ENCODE results near the gene WHAMM.

Gene WHAMM

DNA sequence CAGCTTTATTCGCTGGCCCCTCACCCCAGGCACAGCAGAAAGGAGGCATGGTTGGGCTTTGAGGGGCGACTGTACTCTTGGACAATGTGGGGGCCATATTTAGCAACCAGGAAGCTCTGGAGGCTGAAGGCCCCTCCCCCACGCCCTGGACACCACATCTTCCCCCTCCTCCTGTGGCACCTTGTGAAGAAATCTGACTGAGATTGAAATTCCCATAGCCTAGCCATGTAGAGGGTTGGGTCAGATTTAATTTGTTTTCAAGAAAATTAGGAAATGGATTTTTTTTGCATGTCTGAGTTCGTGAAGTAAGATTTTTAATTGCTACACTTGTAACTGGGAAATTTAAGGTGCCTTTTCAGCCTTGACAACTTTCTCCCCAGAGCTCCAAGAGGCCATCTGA lies 28.1 kb upstream of the WHAMM start:
- Histone ChIP-seq H3K4me2 (ENCODE audit: low read length) (no peak overlapping the region), H3K27me3 (ENCODE audit: control insufficient read depth, insufficient read depth, low read length) (no peaks in the 10 kb centered on the region), H3K4me3 (ENCODE audit: low read length) (no peak overlapping the region), H3K36me3 (ENCODE audit: insufficient read depth, low read length) (no peaks in the 10 kb centered on the region), H3K4me1 (ENCODE audit: control insufficient read depth, insufficient read depth, low read length) (no peaks in the 10 kb centered on the region), H3K9me3 (replicated peaks; ENCODE audit: low read length) (no peaks in the 10 kb centered on the region), H3K9ac (ENCODE audit: low read depth, low read length) (no peak overlapping the region)

DNA sequence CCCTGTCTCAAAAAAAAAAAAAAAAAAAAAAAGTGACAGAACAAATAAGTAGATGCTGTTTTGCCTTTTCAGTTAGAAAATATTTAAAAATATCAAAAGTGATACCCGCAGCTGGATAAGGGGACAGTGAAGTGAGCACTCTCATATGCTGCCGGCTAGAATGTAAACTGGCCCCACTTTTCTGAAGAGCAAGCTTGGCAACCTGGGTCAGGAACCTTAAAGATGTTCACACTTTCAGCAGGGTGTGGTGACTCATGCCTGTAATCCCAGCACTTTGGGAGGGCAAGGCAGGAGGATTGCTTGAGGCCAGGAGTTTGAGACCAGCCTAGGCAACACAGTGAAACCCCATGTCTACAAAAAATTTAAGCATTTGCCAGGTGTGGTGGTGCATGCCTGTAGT lies 20.9 kb upstream of the WHAMM start:
- no peaks in the 10 kb centered on the region for H3K9me3 ChIP-seq (replicated peaks; ENCODE audit: low read length)
- H3K36me3 ChIP-seq (ENCODE audit: insufficient read depth, low read length), result no peaks in the 10 kb centered on the region
- H3K4me1 ChIP-seq (ENCODE audit: control insufficient read depth, insufficient read depth, low read length), result no peaks in the 10 kb centered on the region
- no peak overlapping the region for H3K9ac ChIP-seq (ENCODE audit: low read depth, low read length)
- no peaks in the 10 kb centered on the region for H3K27me3 ChIP-seq (ENCODE audit: control insufficient read depth, insufficient read depth, low read length)
- no peak overlapping the region for H3K4me3 ChIP-seq (ENCODE audit: low read length)
- no peak overlapping the region for H3K4me2 ChIP-seq (ENCODE audit: low read length)

DNA sequence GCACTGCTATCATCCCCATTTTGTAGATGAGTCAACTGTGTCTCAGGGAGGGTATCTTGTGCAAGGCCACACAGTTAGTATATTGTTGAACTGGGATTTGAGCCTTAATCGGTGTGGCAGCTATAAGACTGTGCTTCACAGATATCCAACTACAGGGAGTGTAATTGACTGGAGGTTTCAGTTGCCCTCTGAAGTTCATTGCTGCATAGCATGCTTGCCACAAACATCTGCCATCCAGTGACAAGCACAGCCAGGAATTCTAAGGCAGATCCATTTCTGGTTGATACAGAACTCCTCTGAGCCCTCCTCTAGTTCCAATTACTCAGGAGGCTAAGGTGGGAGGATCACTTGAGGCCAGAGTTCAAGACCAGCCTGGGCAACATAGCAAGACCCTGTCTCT lies 19.9 kb upstream of the WHAMM start:
- Histone ChIP-seq H3K9ac (ENCODE audit: low read depth, low read length) (no peak overlapping the region), H3K4me2 (ENCODE audit: low read length) (no peak overlapping the region), H3K27me3 (ENCODE audit: control insufficient read depth, insufficient read depth, low read length) (no peaks in the 10 kb centered on the region), H3K4me3 (ENCODE audit: low read length) (no peak overlapping the region), H3K36me3 (ENCODE audit: insufficient read depth, low read length) (no peaks in the 10 kb centered on the region), H3K4me1 (ENCODE audit: control insufficient read depth, insufficient read depth, low read length) (no peaks in the 10 kb centered on the region), H3K9me3 (replicated peaks; ENCODE audit: low read length) (no peaks in the 10 kb centered on the region)

DNA sequence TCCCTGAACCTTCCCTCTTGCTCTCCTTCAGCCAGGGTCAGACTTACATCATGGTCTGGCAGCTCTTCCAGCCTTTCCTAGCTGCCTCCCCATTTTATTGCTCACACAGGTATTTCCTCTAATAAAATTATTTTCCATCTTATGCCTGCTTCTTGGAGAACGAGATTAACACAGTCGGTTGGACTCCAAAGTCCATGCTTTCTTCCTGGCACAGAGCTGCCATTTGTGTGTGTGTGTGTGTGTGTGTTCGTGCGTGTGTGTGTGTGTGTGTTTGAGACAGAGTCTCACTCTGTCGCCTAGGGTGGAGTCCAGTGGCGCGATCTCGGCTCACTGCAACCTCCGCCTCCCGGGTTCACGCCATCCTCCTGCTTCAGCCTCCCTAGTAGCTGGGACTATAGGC lies 19.1 kb upstream of the WHAMM start:
- Histone ChIP-seq H3K4me3 (ENCODE audit: low read length) (no peak overlapping the region), H3K27me3 (ENCODE audit: control insufficient read depth, insufficient read depth, low read length) (no peaks in the 10 kb centered on the region), H3K9me3 (replicated peaks; ENCODE audit: low read length) (no peaks in the 10 kb centered on the region), H3K36me3 (ENCODE audit: insufficient read depth, low read length) (no peaks in the 10 kb centered on the region), H3K4me1 (ENCODE audit: control insufficient read depth, insufficient read depth, low read length) (no peaks in the 10 kb centered on the region), H3K9ac (ENCODE audit: low read depth, low read length) (no peak overlapping the region), H3K4me2 (ENCODE audit: low read length) (no peak overlapping the region)

DNA sequence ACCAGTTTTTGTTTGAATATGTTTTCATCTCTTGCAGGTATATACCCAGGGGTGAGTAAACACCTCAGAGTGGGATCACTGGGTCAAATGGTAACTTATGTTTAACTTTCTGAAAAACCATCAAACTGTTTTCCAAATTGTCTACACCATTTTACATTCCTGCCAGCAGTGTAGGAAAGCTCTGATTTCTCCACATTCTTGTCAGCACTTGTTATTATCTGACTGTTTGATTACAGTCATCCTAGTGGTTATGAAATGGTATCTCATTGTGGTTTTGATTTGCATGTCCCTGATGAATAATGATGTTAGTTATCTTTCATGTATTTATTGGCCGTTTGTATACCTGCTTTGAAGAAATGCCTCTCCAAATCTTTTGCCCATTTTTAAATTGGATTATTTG lies 17.4 kb upstream of the WHAMM start:
- H3K4me1 ChIP-seq (ENCODE audit: control insufficient read depth, insufficient read depth, low read length), result no peaks in the 10 kb centered on the region
- H3K4me2 ChIP-seq (ENCODE audit: low read length), result no peak overlapping the region
- no peak overlapping the region for H3K9ac ChIP-seq (ENCODE audit: low read depth, low read length)
- no peaks in the 10 kb centered on the region for H3K36me3 ChIP-seq (ENCODE audit: insufficient read depth, low read length)
- no peaks in the 10 kb centered on the region for H3K27me3 ChIP-seq (ENCODE audit: control insufficient read depth, insufficient read depth, low read length)
- no peaks in the 10 kb centered on the region for H3K9me3 ChIP-seq (replicated peaks; ENCODE audit: low read length)
- no peak overlapping the region for H3K4me3 ChIP-seq (ENCODE audit: low read length)

DNA sequence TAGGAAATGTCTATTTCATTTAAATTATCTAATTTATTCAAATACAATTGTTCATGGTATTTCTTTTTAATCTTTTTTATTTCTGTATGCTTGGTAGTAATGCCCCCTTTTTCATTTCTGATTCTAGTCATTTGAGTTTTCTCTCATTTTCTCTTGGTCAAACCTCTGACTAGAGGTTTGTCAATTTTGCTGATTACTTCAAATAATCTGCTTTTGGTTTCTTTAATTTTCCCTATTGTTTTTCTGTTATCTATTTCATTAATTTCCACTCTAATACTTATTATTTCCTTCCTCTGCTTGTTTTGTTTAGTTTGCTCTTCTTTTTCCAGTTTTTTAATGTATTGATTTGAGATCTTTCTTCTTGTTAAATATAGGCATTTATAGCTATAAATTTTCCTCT lies 15.7 kb upstream of the WHAMM start:
- peaks cover 6% of the 10 kb centered on the region for H3K27me3 ChIP-seq (ENCODE audit: control insufficient read depth, insufficient read depth, low read length)
- H3K9ac ChIP-seq (ENCODE audit: low read depth, low read length), result no peak overlapping the region
- no peak overlapping the region for H3K4me2 ChIP-seq (ENCODE audit: low read length)
- no peaks in the 10 kb centered on the region for H3K9me3 ChIP-seq (replicated peaks; ENCODE audit: low read length)
- H3K36me3 ChIP-seq (ENCODE audit: insufficient read depth, low read length), result no peaks in the 10 kb centered on the region
- H3K4me1 ChIP-seq (ENCODE audit: control insufficient read depth, insufficient read depth, low read length), result no peaks in the 10 kb centered on the region
- no peak overlapping the region for H3K4me3 ChIP-seq (ENCODE audit: low read length)

DNA sequence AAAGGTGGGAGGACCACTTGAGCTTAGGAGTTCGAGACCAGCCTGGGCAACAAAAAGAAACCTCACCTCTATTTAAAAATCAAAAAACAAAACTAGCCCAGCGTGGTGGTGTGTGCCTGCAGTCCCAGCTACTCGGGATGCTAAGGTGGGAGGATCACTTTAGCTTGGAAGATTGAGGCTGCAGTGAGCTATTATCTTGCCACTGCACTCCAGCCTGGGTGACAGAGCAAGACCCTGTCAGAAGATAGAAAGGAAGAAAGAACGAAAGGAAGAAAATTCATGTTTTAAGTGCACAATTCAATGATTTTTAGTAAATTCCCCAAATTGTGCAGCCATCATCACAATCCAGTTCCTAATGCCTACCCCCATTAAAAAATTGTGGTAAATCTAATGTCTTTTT lies 11.3 kb upstream of the WHAMM start:
- Histone ChIP-seq H3K4me3 (ENCODE audit: low read length) (no peak overlapping the region), H3K27me3 (ENCODE audit: control insufficient read depth, insufficient read depth, low read length) (peaks cover 30% of the 10 kb centered on the region), H3K9ac (ENCODE audit: low read depth, low read length) (no peak overlapping the region), H3K9me3 (replicated peaks; ENCODE audit: low read length) (no peaks in the 10 kb centered on the region), H3K36me3 (ENCODE audit: insufficient read depth, low read length) (no peaks in the 10 kb centered on the region), H3K4me2 (ENCODE audit: low read length) (no peak overlapping the region), H3K4me1 (ENCODE audit: control insufficient read depth, insufficient read depth, low read length) (no peaks in the 10 kb centered on the region)

DNA sequence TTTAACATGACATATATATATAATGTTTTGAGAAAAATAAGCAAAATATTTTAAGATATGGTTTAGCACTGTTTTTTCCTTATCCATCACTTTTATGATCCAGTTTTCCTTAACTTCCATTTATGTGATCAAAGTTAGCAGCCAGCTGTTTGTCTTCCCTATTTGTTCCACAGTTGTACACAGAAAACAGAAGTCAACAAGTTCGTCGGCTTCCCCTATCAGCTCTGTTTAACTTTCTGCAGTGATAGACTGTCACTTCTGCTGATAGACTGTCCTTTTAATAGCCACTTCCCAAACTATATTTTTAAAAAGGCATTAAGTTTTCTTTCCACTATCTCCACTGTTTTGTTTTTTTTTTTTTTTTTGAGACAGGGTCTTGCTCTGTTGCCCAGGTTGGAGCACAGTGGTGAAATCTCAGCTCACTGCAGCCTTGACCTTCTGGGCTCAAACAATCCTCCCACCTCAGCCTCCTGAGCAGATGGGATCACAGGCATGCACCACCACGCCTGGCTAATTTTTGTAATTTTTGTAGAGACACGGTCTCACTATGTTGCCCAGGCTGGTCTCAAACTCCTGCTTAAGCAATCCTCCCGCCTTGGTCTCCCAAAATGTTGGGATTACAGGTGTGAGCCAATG lies 10.8 kb upstream of the WHAMM start:
- no peaks in the 10 kb centered on the region for H3K36me3 ChIP-seq (ENCODE audit: insufficient read depth, low read length)
- no peak overlapping the region for H3K4me3 ChIP-seq (ENCODE audit: low read length)
- H3K9ac ChIP-seq (ENCODE audit: low read depth, low read length), result no peak overlapping the region
- H3K9me3 ChIP-seq (replicated peaks; ENCODE audit: low read length), result no peaks in the 10 kb centered on the region
- H3K4me1 ChIP-seq (ENCODE audit: control insufficient read depth, insufficient read depth, low read length), result no peaks in the 10 kb centered on the region
- peaks cover 30% of the 10 kb centered on the region for H3K27me3 ChIP-seq (ENCODE audit: control insufficient read depth, insufficient read depth, low read length)
- no peak overlapping the region for H3K4me2 ChIP-seq (ENCODE audit: low read length)

DNA sequence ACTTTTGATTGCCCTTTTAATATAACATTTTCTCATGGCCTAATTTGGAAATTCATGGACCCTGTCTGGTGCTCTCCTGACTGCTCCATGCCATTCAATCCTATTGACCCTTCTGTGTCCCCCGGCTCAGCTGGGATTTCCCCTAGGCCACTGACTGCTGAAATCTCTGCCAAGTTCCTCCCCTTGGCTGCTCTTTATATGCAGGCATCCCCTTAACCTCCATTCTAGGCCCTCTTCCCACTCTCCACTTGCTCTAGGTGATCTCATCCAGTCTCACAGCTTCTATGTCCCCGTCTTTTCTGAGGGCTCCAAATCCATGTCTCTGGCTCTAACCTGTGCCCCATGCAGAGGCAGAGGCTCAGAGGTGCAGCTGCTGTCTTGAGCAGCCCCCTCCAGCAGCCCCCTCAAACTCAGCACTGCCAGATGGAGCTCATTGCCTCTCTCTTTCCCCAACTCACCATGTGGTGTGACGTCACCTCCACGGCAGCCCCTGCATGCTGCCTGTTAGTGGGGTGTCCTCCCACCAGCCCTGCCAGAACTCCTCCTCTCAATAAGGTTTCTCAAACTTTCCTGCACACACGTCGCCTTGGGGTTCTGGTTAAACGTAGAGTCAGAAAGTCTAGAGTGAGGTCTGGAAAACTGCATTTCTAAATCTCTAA lies 10.1 kb upstream of the WHAMM start:
- peaks cover 30% of the 10 kb centered on the region for H3K27me3 ChIP-seq (ENCODE audit: control insufficient read depth, insufficient read depth, low read length)
- H3K9ac ChIP-seq (ENCODE audit: low read depth, low read length), result no peak overlapping the region
- no peaks in the 10 kb centered on the region for H3K4me1 ChIP-seq (ENCODE audit: control insufficient read depth, insufficient read depth, low read length)
- no peak overlapping the region for H3K4me2 ChIP-seq (ENCODE audit: low read length)
- H3K9me3 ChIP-seq (replicated peaks; ENCODE audit: low read length), result no peaks in the 10 kb centered on the region
- no peak overlapping the region for H3K4me3 ChIP-seq (ENCODE audit: low read length)
- H3K36me3 ChIP-seq (ENCODE audit: insufficient read depth, low read length), result no peaks in the 10 kb centered on the region

DNA sequence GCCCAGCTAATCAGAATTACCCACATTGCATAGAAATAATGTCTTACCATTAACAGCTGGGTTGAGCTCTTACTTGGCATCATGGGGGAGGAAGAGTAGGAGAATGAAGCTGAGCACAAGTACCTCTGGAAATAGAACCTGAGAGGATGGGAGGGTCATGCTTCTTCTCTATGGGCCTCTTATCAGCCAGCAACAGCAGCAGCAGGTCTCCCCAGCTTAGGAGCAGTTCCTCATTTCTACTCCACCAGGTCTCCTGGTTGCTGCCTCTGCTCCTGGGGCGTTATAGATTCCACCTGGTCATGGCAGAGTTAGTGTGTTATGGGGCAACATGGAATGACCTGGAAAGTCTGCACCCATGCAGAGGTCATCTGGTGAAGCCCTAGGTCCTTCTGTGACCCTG lies 6.9 kb upstream of the WHAMM start:
- Histone ChIP-seq H3K4me1 (ENCODE audit: control insufficient read depth, insufficient read depth, low read length) (peaks cover 4% of the 10 kb centered on the region), H3K4me2 (ENCODE audit: low read length) (no peak overlapping the region), H3K27me3 (ENCODE audit: control insufficient read depth, insufficient read depth, low read length) (peaks cover 30% of the 10 kb centered on the region), H3K36me3 (ENCODE audit: insufficient read depth, low read length) (no peaks in the 10 kb centered on the region), H3K9ac (ENCODE audit: low read depth, low read length) (no peak overlapping the region), H3K9me3 (replicated peaks; ENCODE audit: low read length) (no peaks in the 10 kb centered on the region), H3K4me3 (ENCODE audit: low read length) (no peak overlapping the region)

DNA sequence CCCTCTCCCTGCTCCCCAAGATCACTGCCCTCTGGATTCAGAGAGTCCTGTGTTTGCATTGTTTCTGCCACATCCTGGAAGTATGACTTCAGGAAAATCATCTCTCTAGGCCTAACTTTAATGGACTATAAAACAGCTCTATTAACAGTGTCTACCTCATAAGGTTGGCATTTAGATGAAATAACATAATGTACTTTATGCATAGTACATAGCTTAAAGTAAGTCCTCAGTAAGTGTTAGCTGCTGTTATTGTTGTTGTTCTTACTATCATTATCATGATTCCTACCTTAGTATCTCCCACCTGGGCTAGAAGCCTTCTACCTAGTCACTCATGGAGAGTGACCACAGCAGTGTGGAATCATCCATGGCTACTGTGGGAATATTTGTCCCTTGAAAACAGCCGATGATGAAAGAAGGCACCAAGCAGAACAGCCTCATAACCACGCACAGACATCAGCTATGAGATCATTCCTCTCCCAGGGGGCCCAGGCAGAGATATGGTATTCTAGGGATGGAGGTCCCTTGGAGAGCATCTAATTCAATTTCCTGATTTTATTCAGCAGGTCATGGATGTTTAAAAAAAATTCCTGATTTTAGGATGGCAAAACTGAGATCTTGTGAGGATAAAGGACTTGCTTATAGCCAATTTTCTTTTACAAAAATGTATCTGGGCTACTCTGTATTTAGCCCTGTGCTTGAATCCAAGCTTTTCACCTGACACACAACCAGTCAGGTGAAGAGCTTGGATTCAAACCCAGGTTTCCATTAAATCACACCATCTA lies 5.4 kb upstream of the WHAMM start:
- H3K4me1 ChIP-seq (ENCODE audit: control insufficient read depth, insufficient read depth, low read length), result peaks cover 5% of the 10 kb centered on the region
- no peaks in the 10 kb centered on the region for H3K36me3 ChIP-seq (ENCODE audit: insufficient read depth, low read length)
- H3K4me2 ChIP-seq (ENCODE audit: low read length), result no peak overlapping the region
- no peak overlapping the region for H3K9ac ChIP-seq (ENCODE audit: low read depth, low read length)
- H3K4me3 ChIP-seq (ENCODE audit: low read length), result no peak overlapping the region
- no peaks in the 10 kb centered on the region for H3K9me3 ChIP-seq (replicated peaks; ENCODE audit: low read length)
- H3K27me3 ChIP-seq (ENCODE audit: control insufficient read depth, insufficient read depth, low read length), result peaks cover 23% of the 10 kb centered on the region

DNA sequence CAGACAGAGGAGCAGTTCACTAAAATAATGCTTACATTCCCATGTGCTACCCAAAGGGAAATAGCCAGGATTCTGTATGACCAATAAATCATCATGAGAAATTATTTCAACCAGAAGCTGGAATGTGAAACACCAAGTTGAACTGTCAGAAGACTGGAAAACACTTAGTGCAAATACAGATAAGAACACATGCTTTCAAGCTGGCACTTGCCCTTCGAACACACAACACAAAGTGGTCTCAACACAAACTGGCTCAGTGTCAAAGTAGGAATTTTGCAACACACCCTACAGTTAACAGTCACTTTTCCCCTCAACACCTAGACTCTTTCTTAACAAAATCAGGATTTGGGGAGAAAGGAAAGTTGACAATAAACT lies 4.9 kb upstream of the WHAMM start:
- peaks cover 8% of the 10 kb centered on the region for H3K4me1 ChIP-seq (ENCODE audit: control insufficient read depth, insufficient read depth, low read length)
- H3K36me3 ChIP-seq (ENCODE audit: insufficient read depth, low read length), result no peaks in the 10 kb centered on the region
- H3K4me2 ChIP-seq (ENCODE audit: low read length), result no peak overlapping the region
- H3K9me3 ChIP-seq (replicated peaks; ENCODE audit: low read length), result no peaks in the 10 kb centered on the region
- H3K9ac ChIP-seq (ENCODE audit: low read depth, low read length), result no peak overlapping the region
- peaks cover 17% of the 10 kb centered on the region for H3K27me3 ChIP-seq (ENCODE audit: control insufficient read depth, insufficient read depth, low read length)
- no peak overlapping the region for H3K4me3 ChIP-seq (ENCODE audit: low read length)

Measured in skeletal muscle satellite cell (primary cell).